ENCODE measurements around the gene ABCC2.

GRCh38 chr10:99807786-99808185 is 25.3 kb downstream of the ABCC2 start:
- TF ChIP-seq CTCF (optimal IDR thresholded peaks at IDR 0.05 in 1 of 3, IDR thresholded peaks at IDR 0.05 in 1 of 3, conservative IDR thresholded peaks at IDR 0.05 in 1 of 3; ENCODE audit: extremely low read depth in 1 of 3, insufficient read depth in 2 of 3, low read length in 3 of 3) = no peak
- TF ChIP-seq EZH2 (IDR thresholded peaks at IDR 0.05; ENCODE audit: low read length) = no peak

Data from keratinocyte (primary cell).